CD4-positive, alpha-beta T cell treated with Interleukin-2 at 100 ng/mL for 4 hours (primary cell): ENCODE results near the gene IER2.

Source experiments
- DNase-seq: peaks from one replicate; pipeline ENCODE4 v3.0.0-alpha.2; 2020; ENCODE audit warnings: low spot score

The IER2 gene

GRCh38 chr19:13118424-13119193 is 31.6 kb upstream of the IER2 start:
- peak; percentile 23 for DNase-seq

GRCh38 chr19:13119627-13120026 is 30.6 kb upstream of the IER2 start:
- no peak for DNase-seq

GRCh38 chr19:13120031-13120430 is 30.2 kb upstream of the IER2 start:
- DNase-seq, result no peak

- no peak for DNase-seq
Observed at GRCh38 chr19:13120817-13121216, 29.4 kb upstream of the IER2 start.

- DNase-seq, result peak; percentile 32
Observed at GRCh38 chr19:13121551-13122274, 28.5 kb upstream of the IER2 start.

- peak; percentile 14 for DNase-seq
Observed at GRCh38 chr19:13122275-13122878, 27.8 kb upstream of the IER2 start.

- no peak for DNase-seq
Observed at GRCh38 chr19:13122980-13123957, 26.9 kb upstream of the IER2 start.

GRCh38 chr19:13127051-13127450 is 23.2 kb upstream of the IER2 start:
- DNase-seq, result no peak

- DNase-seq, result no peak
Observed at GRCh38 chr19:13127811-13128575, 22.2 kb upstream of the IER2 start.

- DNase-seq, result no peak
Observed at GRCh38 chr19:13128583-13128982, 21.6 kb upstream of the IER2 start.

GRCh38 chr19:13129384-13129783 is 20.8 kb upstream of the IER2 start:
- no peak for DNase-seq

- DNase-seq, result no peak
Observed at GRCh38 chr19:13130886-13131490, 19.2 kb upstream of the IER2 start.

GRCh38 chr19:13132471-13133180 is 17.6 kb upstream of the IER2 start:
- DNase-seq, result peak; percentile 67

GRCh38 chr19:13133241-13133870 is 16.9 kb upstream of the IER2 start:
- no peak for DNase-seq

GRCh38 chr19:13134626-13135025 is 15.6 kb upstream of the IER2 start:
- no peak for DNase-seq

GRCh38 chr19:13135068-13136062 is 14.8 kb upstream of the IER2 start:
- DNase-seq, result no peak

- DNase-seq, result no peak
Observed at GRCh38 chr19:13137290-13137794, 12.9 kb upstream of the IER2 start.
